Mesothelial cell of epicardium (in vitro differentiated cells): ENCODE measurements around the gene ARHGAP1. TPM values are rescaled to one million over a fixed set of nuclear protein-coding genes. Genes with fewer than 3 reads are reported as not detected.
"Not testable (repeated sequence)": the region's sequence is repeated elsewhere in the genome, so short reads cannot be mapped to it uniquely, and the experiment has no call there.

ENCODE experiments used
- DNase-seq, 2 experiments: peaks; one replicate each; pipeline ENCODE4 v3.0.0; 2021; ENCODE audit warnings: low spot score in 2 of 2; ENCODE audit not compliant: unreplicated experiment in 2 of 2
- H3K27ac Mint-ChIP-seq: 2 replicates; pipeline ENCODE4 v1.8.0; 2021; ENCODE audit warnings: mixed read lengths
- H3K27me3 Mint-ChIP-seq: 2 replicates; pipeline ENCODE4 v1.8.0; 2021; ENCODE audit warnings: low read depth, mixed read lengths
- H3K36me3 Mint-ChIP-seq: 2 replicates; pipeline ENCODE4 v1.8.0; 2021; ENCODE audit warnings: mixed read lengths
- H3K4me1 Mint-ChIP-seq: 2 replicates; pipeline ENCODE4 v1.8.0; 2021; ENCODE audit warnings: mixed read lengths
- H3K4me3 Mint-ChIP-seq: 2 replicates; pipeline ENCODE4 v1.8.0; 2021; ENCODE audit warnings: mild to moderate bottlenecking, moderate library complexity, mixed read lengths
- H3K9me3 Mint-ChIP-seq: 2 replicates; pipeline ENCODE4 v1.8.0; 2021; ENCODE audit warnings: mixed read lengths
- total RNA-seq: library from RNA; stranded (reverse); gene quantifications from 3 replicates; pipeline ENCODE4 v1.2.1, GENCODE V29; 2021
- TF ChIP-seq, protein P1 (sequence below): fragments of 200-600 bp; sonication (generic); IDR thresholded peaks from one replicate; pipeline ENCODE4 v1.5.0; 2021; ENCODE audit warnings: antibody characterized with exemption; ENCODE audit not compliant: unreplicated experiment

ARHGAP1 gene
- total RNA-seq, 1 donor from 2014 or later: 49.4 TPM

DNA sequence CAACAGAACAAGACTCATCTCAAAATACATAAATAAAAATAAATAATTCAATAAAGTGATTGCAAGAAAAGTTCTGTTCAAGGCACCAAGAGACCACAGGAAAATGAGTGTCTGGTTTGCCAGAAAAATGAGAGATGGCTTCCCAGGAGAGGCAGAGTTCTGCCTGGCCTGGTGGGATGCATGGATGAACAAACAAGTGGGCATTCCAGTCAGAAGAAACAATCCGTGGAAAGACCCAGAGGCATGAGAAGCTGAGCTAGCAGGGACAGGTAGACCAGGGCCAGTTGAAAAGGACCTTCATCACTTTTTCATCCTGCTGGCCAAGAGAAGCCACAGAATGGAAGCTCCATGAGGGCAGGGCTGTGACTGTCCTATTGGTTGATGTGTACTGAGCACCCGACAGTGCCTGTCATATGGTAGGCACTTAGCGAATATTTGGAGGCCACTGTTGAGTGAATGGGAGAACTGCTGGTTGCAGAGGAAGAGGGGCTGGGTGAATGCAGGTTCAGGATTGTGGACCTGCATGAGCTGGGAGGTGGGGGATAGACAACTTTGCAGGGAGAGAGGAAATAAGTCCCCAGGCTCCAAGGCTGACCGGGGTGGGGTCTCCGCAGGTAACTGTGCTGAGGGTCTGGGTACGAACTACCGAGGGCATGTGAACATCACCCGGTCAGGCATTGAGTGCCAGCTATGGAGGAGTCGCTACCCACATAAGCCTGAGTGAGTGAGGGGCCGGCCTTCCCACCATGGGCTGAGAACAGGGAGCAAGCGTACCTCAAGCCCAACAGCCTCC lies 22.3 kb upstream of the ARHGAP1 start:
- H3K4me3 Mint-ChIP-seq: no peak overlapping the region

GRCh38 chr11:46721286-46721685 lies 20.9 kb upstream of the ARHGAP1 start:
- Mint-ChIP-seq H3K9me3 (no peaks in the 10 kb centered on the region), H3K4me1 (no peaks in the 10 kb centered on the region), H3K27me3 (no peaks in the 10 kb centered on the region), H3K4me3 (no peak overlapping the region), H3K27ac (no peak overlapping the region), H3K36me3 (no peaks in the 10 kb centered on the region)
- DNase-seq: no peak
- TF ChIP-seq, protein P1, sequence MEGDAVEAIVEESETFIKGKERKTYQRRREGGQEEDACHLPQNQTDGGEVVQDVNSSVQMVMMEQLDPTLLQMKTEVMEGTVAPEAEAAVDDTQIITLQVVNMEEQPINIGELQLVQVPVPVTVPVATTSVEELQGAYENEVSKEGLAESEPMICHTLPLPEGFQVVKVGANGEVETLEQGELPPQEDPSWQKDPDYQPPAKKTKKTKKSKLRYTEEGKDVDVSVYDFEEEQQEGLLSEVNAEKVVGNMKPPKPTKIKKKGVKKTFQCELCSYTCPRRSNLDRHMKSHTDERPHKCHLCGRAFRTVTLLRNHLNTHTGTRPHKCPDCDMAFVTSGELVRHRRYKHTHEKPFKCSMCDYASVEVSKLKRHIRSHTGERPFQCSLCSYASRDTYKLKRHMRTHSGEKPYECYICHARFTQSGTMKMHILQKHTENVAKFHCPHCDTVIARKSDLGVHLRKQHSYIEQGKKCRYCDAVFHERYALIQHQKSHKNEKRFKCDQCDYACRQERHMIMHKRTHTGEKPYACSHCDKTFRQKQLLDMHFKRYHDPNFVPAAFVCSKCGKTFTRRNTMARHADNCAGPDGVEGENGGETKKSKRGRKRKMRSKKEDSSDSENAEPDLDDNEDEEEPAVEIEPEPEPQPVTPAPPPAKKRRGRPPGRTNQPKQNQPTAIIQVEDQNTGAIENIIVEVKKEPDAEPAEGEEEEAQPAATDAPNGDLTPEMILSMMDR: no peak

More for the DNA sequence above, 22.3 kb upstream of the ARHGAP1 start:
- no peak for DNase-seq
- Mint-ChIP-seq H3K4me1 (no peaks in the 10 kb centered on the region), H3K27ac (no peak overlapping the region), H3K9me3 (no peaks in the 10 kb centered on the region), H3K36me3 (no peaks in the 10 kb centered on the region), H3K27me3 (no peaks in the 10 kb centered on the region)
- TF ChIP-seq, protein P1: no peak

GRCh38 chr11:46719543-46720218 lies 19.3 kb upstream of the ARHGAP1 start:
- H3K9me3 Mint-ChIP-seq: no peaks in the 10 kb centered on the region
- H3K4me1 Mint-ChIP-seq: no peaks in the 10 kb centered on the region
- TF ChIP-seq, protein P1: no peak
- H3K27me3 Mint-ChIP-seq: no peaks in the 10 kb centered on the region
- H3K36me3 Mint-ChIP-seq: no peaks in the 10 kb centered on the region
- H3K4me3 Mint-ChIP-seq: no peak overlapping the region
- no peak for DNase-seq
- H3K27ac Mint-ChIP-seq: no peak overlapping the region

DNA sequence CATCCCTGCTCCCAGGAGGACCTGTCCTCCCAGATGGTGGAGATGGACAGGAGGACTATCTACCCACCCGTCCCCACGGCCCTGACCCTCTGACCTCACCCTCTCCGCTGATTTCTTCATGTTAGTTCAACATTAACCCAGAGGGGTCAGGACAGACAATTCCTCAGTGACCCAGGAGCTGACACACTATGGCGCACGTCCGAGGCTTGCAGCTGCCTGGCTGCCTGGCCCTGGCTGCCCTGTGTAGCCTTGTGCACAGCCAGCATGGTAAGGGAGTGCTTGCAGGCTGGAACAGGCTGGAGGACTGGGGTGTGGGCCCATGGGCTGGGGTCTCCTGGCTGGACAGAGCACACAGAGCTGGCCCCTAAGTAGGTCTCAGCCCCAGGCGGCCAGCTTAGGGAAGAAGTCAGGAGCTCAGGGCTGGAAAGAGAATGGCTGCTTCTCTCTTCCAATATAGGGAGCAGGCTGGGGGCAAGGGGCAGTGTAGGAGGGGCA lies 18.7 kb upstream of the ARHGAP1 start, which contains the start of gene F2:
TSS of gene F2 (plus strand) at position 166 of the 495 bp plus-strand sequence. CDS start at position 189, 23 bp downstream.
- no peak for DNase-seq
- H3K4me1 Mint-ChIP-seq: no peaks in the 10 kb centered on the region
- H3K9me3 Mint-ChIP-seq: no peaks in the 10 kb centered on the region
- H3K36me3 Mint-ChIP-seq: no peaks in the 10 kb centered on the region
- TF ChIP-seq, protein P1: no peak
- H3K27me3 Mint-ChIP-seq: no peaks in the 10 kb centered on the region
- H3K27ac Mint-ChIP-seq: no peak within 1 kb of the TSS
- no peak within 1 kb of the TSS for H3K4me3 Mint-ChIP-seq

DNA sequence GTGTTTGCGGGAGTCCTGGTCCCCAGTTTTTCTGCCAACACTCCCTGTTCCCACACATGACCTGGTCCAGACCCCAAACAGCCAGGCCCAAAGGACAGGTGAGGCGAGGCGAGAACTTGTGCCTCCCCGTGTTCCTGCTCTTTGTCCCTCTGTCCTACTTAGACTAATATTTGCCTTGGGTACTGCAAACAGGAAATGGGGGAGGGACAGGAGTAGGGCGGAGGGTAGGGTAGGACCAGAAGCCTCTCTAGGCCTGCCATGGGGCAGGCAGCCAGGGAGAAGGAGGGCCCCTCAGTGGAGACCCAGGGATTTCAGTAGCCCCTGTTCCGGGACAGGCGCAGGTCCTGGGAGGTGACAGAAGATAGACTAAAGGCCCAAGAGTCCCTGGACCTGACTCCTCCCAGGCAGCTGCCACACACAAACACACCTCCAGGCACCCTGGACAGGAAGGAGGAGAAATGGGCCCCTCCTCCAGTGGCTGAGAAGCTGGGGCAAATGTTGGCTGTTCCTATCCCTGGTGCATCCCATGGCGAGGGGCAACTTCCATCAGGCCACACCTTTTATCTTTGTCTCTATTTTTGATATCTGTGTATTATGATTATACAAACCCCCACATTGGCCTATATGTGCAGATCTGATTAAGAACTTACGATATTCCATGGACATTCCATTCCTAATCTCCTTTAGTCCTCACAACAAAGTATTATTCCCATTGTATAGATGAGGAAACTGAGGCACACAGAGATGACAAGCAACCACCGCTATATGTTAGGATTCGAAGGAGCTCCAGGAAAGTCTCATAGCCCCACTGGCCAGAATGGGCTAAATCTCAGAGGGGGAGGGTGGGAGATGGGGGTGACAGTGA lies 18.0 kb upstream of the ARHGAP1 start:
- no peak for DNase-seq
- no peaks in the 10 kb centered on the region for H3K9me3 Mint-ChIP-seq
- TF ChIP-seq, protein P1: no peak
- no peaks in the 10 kb centered on the region for H3K4me1 Mint-ChIP-seq
- H3K27me3 Mint-ChIP-seq: no peaks in the 10 kb centered on the region
- no peaks in the 10 kb centered on the region for H3K36me3 Mint-ChIP-seq
- no peak overlapping the region for H3K4me3 Mint-ChIP-seq
- no peak overlapping the region for H3K27ac Mint-ChIP-seq

DNA sequence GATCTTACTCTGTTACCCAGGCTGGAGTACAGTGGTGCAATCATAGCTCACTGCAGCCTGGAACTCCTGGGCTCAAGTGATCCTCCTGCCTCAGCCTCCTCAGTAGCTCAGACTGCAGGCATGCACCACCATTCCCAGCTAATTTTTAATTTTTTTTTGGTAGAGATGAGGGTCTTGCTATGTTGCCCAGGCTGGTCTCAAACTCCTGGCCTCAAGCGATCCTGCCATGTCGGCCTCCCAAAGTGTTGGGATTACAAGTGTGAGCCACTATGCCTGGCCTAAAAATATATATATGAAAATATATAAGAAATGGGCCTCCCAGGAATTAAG lies 17.4 kb upstream of the ARHGAP1 start:
- H3K4me3 Mint-ChIP-seq, H3K27me3 Mint-ChIP-seq: not testable (repeated sequence)

More for the DNA sequence above, 17.4 kb upstream of the ARHGAP1 start:
- H3K27ac Mint-ChIP-seq, H3K4me1 Mint-ChIP-seq, DNase-seq, H3K36me3 Mint-ChIP-seq, H3K9me3 Mint-ChIP-seq: not testable (repeated sequence)
